Activated CD4-positive, alpha-beta T cell treated with anti-CD3 and anti-CD28 coated beads for 24 hours (primary cell): Measurements from ENCODE around the gene HSPA12A.

Source experiments
- DNase-seq, 2 donors: peaks; one replicate each; pipeline ENCODE4 v3.0.0-alpha.2; 2020; ENCODE audit warnings: low read depth in 2 of 2

HSPA12A gene

GRCh38 chr10:116771101-116771958, 29.0 kb upstream of the HSPA12A start:
- DNase-seq: no peak

- no peak for DNase-seq
Observed at GRCh38 chr10:116770281-116770680, 27.9 kb upstream of the HSPA12A start.

GRCh38 chr10:116769791-116770190, 27.4 kb upstream of the HSPA12A start:
- DNase-seq: no peak

- no peak for DNase-seq
Observed at GRCh38 chr10:116769368-116769767, 27.0 kb upstream of the HSPA12A start.

- DNase-seq: no peak
Observed at GRCh38 chr10:116768786-116769185, 26.4 kb upstream of the HSPA12A start.

GRCh38 chr10:116766837-116767634, 24.7 kb upstream of the HSPA12A start:
- no peak for DNase-seq

- no peak for DNase-seq
Observed at GRCh38 chr10:116766241-116766827, 24.0 kb upstream of the HSPA12A start.

GRCh38 chr10:116765648-116766081, 23.3 kb upstream of the HSPA12A start:
- peak; percentile 20 to 29 for DNase-seq

GRCh38 chr10:116764979-116765378, 22.6 kb upstream of the HSPA12A start:
- DNase-seq: no peak

GRCh38 chr10:116763440-116763839, 21.1 kb upstream of the HSPA12A start:
- DNase-seq: no peak

GRCh38 chr10:116761883-116762282, 19.5 kb upstream of the HSPA12A start:
- DNase-seq: no peak

GRCh38 chr10:116760919-116761318, 18.6 kb upstream of the HSPA12A start:
- DNase-seq: no peak

- no peak for DNase-seq
Observed at GRCh38 chr10:116757246-116757645, 14.9 kb upstream of the HSPA12A start.

- DNase-seq: no peak
Observed at GRCh38 chr10:116756277-116756676, 13.9 kb upstream of the HSPA12A start.

- no peak for DNase-seq
Observed at GRCh38 chr10:116753759-116754158, 11.4 kb upstream of the HSPA12A start.

GRCh38 chr10:116752969-116753665, 10.8 kb upstream of the HSPA12A start:
- no peak for DNase-seq

- no peak for DNase-seq
Observed at GRCh38 chr10:116752563-116752962, 10.2 kb upstream of the HSPA12A start.

GRCh38 chr10:116748471-116748870, 6.1 kb upstream of the HSPA12A start:
- DNase-seq: no peak

- no peak for DNase-seq
Observed at GRCh38 chr10:116748041-116748440, 5.7 kb upstream of the HSPA12A start.

- no peak for DNase-seq
Observed at GRCh38 chr10:116747325-116747724, 5.0 kb upstream of the HSPA12A start.

- no peak for DNase-seq
Observed at GRCh38 chr10:116744885-116745284, 2.5 kb upstream of the HSPA12A start.
